GM20431 (cell line): Measurements from ENCODE around the gene GRXCR1.

Experiments
- in situ Hi-C: fragments of 300-500 bp; cut with MseI, MboI; formaldehyde crosslinking; loops from one replicate; pipeline ENCODE4 v1.15.0; 2020; ENCODE audit warnings: low sequenced_read_pairs; ENCODE audit not compliant: unreplicated experiment

The GRXCR1 gene

DNA sequence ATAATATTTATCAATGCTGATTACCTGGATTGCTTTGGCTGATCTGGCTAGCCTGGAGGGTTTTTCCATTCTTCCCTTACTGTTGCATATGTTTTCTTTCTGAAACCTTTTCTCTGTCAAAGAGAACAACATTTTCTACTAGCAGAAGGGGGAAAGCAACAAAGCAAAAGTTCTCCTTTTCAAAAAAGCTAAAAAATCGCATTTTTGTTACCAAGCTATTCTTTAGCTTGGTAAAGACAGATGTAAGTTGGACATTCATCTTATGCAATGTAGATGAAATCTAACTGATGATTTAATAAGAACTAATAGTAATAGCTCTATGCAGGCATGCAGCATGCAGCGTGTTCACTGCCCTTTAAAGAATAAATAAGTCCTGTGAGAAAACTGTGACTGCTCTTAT, at the start of gene GRXCR1:
Gene GRXCR1, plus strand, starts transcription at position 301 of the 400 bp plus-strand sequence. CDS start 554 bp downstream, outside the sequence.
- in situ Hi-C loops, result no loop called here

- in situ Hi-C loops, result no loop called here
These were observed 48.8 kb upstream of the GRXCR1 start for GRCh38 chr4:42843694-42844093.

GRCh38 chr4:42844422-42845070, 48.0 kb upstream of the GRXCR1 start:
- in situ Hi-C loops, result no loop called here

DNA sequence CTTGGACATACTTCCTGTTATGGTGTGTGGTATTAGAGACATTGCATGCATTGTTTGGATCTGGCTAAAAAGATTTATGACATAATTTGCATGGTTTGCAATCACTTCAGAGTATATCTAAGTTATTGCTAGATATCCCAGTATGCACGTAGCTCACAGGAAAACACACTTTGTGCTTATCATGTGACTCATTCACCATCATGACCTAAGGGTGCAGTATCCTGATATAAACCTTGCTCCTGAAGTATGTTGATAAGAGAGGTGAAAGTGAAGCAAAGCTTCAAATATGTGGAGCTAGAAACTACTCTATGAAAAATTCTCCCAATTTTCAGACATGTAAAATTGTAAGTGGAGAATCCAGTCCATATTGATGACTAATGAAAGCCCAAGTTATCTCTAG, 46.9 kb upstream of the GRXCR1 start:
- in situ Hi-C loops, result no loop called here

DNA sequence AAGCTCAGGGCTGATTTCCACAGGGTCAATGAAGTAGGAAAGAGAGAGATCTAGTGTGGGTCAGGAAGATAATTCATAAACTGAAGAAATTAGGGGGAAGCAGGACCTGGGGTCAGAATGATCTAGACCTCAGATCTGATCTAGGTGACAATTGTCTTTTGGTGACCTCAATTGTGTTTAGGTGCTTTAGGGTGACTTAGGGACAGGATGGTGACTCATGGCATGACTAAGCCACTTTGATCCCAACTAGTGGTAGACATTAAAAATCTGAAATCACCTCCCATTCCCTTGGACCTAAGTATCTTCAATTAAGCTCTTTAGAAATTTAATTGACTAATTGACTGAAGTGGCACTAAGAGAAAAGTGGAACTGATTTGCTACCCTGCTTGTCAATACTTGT, 36.7 kb upstream of the GRXCR1 start:
- in situ Hi-C loops, result loop anchor here (25.0 kb wide), 2 partner anchors 293 to 568 kb away; no protein-coding TSS in a partner anchor

DNA sequence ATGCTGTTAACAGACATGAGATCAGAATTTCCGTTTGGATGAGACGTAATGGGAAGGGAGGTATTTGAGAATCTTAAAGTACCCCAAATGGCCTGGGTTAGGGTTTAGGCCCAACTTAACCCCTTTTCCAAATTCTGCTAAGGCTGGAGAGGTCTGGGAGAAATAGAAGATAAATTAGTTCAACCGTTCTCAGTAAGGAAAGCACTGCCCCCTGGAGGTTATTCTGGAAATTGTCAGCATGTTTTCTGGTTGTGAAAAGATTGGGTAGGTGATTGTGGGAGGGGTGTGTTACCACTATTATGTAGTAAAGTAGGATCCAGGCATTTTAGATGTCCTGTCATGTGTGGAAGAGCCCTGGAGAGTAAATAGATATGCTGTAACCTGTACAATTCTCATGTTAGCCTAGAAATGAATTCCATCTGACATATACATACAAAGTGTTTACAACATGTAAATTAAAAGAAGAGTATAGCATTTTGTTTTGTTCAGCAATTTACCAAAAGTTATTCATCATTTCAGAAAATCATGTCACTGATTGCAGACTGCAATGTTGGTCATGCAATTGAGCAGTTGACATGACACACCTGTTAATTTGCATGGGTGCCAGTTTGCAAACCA, 26.8 kb upstream of the GRXCR1 start:
- in situ Hi-C loops, result loop anchor here (25.0 kb wide), 2 partner anchors 303 to 578 kb away; no protein-coding TSS in a partner anchor

DNA sequence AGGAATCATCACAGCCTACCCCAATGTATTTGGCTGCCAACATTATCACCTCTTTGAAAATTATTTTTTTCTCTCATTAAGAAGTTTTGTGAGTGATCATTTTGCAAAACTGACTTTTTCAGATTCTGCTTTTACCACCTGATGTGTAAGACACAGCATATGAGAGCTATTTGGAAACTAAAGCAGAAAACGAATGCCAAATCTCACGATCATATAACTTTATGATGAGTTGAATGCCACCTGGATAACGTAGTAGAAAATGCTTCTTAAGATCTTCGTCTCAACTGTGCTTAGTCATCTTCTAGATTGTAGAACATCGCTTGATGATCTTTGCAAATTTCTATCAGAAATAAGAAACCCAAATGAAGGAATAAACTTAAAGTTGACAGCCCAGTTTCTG, 21.3 kb upstream of the GRXCR1 start:
- in situ Hi-C loops, result loop anchor here (25.0 kb wide), 2 partner anchors 309 to 584 kb away; no protein-coding TSS in a partner anchor

GRCh38 chr4:42871671-42872290, 20.7 kb upstream of the GRXCR1 start:
- in situ Hi-C loops, result loop anchor here (25.0 kb wide), 2 partner anchors 309 to 584 kb away; no protein-coding TSS in a partner anchor

DNA sequence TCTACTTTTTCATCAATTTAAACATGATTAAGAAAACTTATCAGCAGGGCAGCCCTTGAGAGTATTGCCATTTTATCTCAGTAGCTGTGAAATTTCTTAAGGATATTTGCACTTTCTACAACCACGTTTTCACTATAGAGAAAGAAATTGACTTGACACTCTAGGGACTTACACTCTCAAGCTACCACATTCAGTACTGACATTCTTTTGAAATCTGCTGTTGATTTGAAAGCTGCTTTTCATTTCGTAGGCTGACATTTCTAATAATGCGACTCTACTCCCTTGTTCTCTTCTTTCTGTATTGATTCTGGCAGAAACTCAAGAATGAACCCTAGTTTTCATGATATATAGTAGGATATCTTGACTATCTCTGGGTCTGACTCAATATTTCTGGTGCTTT, 13.7 kb upstream of the GRXCR1 start:
- in situ Hi-C loops, result no loop called here

DNA sequence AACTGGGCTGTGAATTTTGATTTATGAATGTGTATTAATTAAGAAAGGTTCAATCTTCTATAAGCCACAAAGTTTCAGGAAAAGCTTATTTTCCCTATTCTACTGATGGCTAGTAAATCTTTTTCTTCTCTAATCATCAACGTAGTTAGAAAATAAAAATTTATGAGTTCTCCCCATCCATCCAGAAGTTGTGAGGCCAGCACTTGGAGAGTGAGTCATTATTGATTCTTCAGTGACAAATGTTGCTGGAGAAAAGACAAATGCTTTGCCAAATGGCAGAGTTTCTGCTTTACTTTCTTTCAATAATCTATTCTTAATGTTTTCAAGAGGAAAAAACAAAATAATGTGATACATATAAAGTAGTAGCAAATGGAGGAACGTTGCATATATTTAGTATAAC, 11.3 kb upstream of the GRXCR1 start:
- in situ Hi-C loops, result no loop called here

DNA sequence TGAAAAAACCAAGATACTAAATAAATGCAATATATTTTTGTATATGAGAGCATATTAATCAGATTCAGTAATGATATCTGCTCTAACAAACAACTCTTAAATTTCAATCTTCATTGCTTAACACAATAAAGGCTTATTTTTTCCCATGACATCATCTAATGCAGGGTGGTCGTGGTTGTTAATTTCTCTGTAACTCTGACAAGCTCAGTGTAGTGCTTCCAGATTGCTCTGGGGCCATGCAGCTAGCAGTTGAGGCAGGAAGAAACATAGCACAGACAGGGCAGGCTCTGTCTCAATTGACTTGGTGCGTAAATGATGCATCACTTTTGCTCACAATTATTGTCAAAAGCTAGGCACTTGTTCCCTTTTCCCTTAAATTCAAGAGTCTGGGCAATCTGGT, 869 bp upstream of the GRXCR1 start:
- in situ Hi-C loops, result no loop called here

GRCh38 chr4:42895452-42895851, 2.9 kb downstream of the GRXCR1 start:
- in situ Hi-C loops, result no loop called here

- in situ Hi-C loops, result no loop called here
These were observed 12.5 kb downstream of the GRXCR1 start for GRCh38 chr4:42904986-42905385.

- in situ Hi-C loops, result no loop called here
These were observed 13.1 kb downstream of the GRXCR1 start for GRCh38 chr4:42905591-42905990.

GRCh38 chr4:42906341-42906740, 13.8 kb downstream of the GRXCR1 start:
- in situ Hi-C loops, result no loop called here

DNA sequence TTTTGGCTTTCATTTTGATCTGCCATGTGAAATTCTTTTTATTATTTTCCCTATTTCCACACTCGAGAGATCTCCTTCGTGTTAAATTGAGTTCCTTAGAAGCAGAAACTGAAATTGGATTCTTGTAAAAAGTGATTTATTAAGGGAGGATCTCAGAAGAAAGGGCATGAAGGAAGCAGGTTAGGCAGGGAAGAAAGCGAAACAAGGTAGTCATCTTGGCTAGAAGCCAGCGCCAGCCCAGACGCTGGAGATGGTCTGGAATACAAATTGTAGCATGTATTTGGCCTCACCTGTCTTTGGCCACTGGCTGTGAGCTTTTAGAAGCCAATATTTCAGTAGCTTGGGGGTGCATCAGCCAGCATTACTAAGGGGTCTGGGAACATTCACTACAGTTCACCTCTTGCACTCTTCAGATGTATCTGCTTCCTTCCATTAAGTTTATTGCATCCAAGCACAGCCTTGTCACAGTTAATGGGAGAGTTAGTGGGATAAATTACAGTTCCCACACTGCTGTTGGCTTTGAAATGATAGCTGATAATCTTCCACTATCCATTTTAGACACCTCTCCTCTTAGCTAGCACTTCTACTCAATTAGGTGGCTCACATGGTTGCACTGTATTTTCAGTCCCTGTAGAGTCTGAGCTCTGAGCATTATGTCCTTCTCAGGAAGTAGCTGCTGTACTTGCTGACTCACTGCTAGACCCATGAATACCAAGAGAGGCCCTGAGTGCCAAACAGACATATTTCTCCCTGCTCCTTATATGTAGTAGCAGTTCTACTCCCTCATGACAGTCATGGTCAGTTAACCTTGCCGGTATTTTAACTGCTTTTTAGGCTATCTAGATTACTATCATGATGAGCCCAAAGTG, 14.6 kb downstream of the GRXCR1 start:
- in situ Hi-C loops, result no loop called here

- in situ Hi-C loops, result no loop called here
These were observed 17.9 kb downstream of the GRXCR1 start for GRCh38 chr4:42910459-42910858.

DNA sequence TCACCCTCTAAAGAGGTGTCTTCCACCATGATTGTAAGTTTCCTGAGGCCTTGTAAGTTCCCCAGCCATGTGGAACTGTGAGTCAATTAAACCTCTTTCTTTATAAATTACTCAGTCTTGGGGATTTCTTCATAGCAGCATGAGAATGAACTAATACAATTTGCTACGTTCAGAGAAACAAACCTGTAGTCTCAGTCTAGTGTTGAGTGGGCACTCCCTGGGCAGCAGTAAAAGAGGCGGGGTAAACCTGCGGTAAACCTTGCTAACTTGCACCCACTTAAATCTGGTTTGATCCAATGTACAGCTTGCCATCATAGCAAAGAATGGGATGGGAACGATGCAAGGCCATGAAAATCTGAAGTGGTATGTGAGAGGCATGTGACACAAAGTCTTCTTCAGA, 22.4 kb downstream of the GRXCR1 start:
- in situ Hi-C loops, result no loop called here

DNA sequence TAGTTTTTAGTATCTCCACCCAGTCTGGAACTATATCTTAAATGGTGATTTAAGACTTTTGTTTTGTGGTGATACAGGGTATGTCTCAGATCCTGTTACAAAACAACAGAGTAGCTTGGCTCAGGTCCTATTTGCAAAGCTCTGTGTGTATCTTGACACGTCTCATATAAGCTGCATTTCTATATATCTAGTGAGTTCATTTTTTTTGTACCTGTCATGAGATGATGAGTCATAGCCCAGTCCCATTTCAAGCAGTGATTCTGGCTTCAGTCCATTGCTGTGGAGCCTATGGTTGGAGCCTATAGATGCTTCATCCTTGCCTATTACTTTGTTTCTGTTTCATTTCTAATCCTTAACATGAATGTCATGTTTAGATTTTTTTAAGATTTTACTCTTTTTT, 23.0 kb downstream of the GRXCR1 start:
- in situ Hi-C loops, result no loop called here

DNA sequence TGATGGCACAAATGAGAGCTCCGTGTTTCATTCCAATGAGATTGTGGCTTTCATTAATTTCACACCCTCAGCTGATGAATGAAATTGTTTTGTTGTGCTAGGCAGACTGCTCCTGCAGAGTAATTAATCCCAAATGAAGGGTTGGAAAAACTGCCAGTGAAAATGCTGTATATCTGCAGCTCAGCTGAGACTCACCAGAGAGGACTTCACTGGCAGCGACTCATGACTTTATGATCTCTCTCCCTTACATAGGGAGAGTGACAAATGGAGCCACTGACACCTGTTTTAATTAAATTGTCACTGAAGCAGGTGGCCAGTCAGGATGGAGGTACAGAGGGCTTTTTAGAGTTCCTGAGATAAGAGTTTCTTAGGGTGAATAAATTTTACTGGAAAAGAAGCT, 24.8 kb downstream of the GRXCR1 start:
- in situ Hi-C loops, result no loop called here
